ENCODE data around the gene B3GLCT. TPM values are rescaled to one million over a fixed set of nuclear protein-coding genes. Genes with fewer than 3 reads are reported as not detected.

B3GLCT gene
- 9.8 and 10.1 TPM in 2 replicates for total RNA-seq

GRCh38 chr13:31199849-31200636 lies at the start of gene B3GLCT:
TSS of gene B3GLCT (plus strand) at chr13:31199975. CDS start at chr13:31200085, 110 bp downstream.

DNA sequence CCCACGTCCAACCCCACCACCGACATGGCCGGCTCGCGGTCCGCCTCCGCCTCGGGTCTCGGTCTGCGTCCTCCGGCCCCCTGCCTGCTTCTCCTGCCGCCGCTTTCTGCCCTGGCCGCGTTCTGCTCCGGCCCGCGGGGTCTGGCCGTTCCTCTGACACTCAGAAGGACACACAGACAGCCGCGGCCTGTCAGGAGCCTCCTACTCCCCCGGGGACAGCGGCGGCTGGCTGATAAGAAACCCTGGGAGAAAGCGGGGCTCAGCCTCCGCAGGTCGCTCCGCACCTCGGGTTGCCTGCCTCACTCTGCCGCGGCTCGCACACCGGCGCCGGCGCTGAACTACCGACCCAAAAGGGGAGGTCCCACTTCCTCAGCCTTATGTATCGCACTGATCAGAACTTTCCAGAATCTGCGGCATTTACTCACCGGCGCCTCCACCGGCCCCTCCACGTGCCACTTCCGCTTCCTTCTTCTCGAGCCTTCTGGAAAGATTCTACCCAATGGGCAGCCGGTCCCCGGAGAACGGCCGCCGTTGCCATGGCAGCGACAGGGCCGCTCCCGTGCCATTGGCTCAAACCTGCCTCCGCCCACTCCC lies 38.1 kb upstream of the B3GLCT start, which contains the start of gene HSPH1:
HSPH1 (minus strand) TSS at position 348 of the 594 bp plus-strand sequence; CDS start at position 26, 322 bp downstream.

Other genes with a start within 250 kb of the B3GLCT start
- 49.6 and 98.7 TPM in 2 replicates for gene HSPH1, start 38.1 kb upstream of the B3GLCT start, total RNA-seq